ENCODE data around the gene RPL39.
A peak's percentile ranks its signal among the peaks of the same experiment; 100 is the strongest.
"Not testable (repeated sequence)": the region's sequence is repeated elsewhere in the genome, so short reads cannot be mapped to it uniquely, and the experiment has no call there.

RPL39 gene

DNA sequence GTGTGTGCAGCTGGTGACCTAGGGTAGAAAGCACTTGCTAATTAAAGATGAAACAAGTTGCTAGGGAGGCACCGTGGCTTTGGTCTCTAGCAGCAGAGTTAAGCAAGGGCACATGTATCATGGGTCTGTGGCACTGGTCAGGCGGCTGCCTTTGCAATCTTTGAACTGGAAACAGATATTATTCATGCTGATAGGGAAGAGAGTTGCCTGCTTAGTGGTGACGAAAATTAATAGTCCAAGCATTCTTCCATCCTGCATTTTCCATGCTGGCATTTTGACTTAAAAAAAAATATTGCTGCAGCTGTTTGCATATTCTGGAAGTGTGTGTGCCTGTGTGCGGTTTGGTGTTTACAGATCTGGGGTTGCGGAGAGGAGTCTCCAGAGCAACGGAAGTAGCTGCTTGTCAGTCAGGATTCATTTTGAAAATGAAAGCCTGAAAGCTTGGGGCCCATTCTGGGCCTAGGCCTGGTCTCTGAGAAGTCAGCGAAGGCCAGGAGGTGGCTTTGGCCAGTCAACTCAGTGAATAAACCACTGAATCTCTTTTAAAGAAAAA, 35.4 kb downstream of the RPL39 start:
- Histone ChIP-seq H3K27ac (ENCODE audit: low read depth, low read length) (peak overlapping the region; percentile 100), H3K36me3 (ENCODE audit: low read length) (no peaks in the 10 kb centered on the region), H3K27me3 (ENCODE audit: low read length) (no peaks in the 10 kb centered on the region), H3K4me2 (ENCODE audit: low read depth, low read length, poor library complexity, severe bottlenecking) (peak overlapping the region; percentile 81), H3K9ac (ENCODE audit: low read length) (peak overlapping the region; percentile 54), H3K9me2 (replicated peaks; ENCODE audit: insufficient read depth, low read length) (no peaks in the 10 kb centered on the region), H3K9me3 (ENCODE audit: insufficient read depth, low read length) (no peaks in the 10 kb centered on the region), H2AFZ (ENCODE audit: low read depth, low read length, severe bottlenecking) (no peak overlapping the region), H4K20me1 (ENCODE audit: low read depth, low read length) (no peaks in the 10 kb centered on the region), H3K79me2 (ENCODE audit: insufficient read depth, low read length) (no peaks in the 10 kb centered on the region), H3K4me3 (ENCODE audit: insufficient read depth, low read length, poor library complexity, severe bottlenecking) (peak overlapping the region; percentile 45), H3F3A (ENCODE audit: insufficient read depth) (peaks cover 36% of the 10 kb centered on the region)
- TF ChIP-seq CTCF (IDR thresholded peaks at IDR 0.05; ENCODE audit: insufficient read depth, low read length, poor library complexity, severe bottlenecking), result no peak
- no peak for TF ChIP-seq EZH2phosphoT487 (conservative IDR thresholded peaks at IDR 0.05; ENCODE audit: low read length)

DNA sequence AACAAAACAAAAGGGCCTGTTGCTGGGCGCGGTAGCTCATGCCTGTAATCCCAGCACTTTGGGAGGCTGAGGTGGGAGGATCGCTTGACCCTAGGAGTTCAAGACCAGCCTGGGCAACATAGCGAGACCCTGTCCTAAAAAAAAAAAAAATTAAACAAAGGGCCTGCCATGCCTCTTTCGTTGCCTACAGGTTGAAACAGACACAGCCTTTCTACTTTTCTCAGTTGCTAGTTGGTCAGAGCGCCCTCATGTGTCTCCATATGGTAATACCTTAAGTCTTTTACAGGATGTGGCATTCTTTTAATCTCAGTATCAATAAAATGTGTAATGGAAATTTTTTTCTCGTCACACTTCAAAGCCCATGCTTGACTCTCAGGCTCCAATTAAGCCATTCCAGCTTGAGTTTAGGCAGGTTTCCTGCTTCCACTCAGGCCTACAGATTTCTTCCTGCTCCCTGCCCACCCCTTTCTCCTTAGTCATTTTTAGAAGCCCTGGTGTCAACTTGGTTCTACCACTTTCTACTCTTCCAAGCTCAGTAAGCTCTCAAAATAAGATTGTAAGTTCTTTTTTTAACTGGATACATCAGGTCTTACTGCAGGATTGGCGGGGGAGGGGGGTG, 37.7 kb downstream of the RPL39 start:
- no peak overlapping the region for H3K9ac ChIP-seq (ENCODE audit: low read length)
- H3F3A ChIP-seq (ENCODE audit: insufficient read depth), result peaks cover 30% of the 10 kb centered on the region
- no peaks in the 10 kb centered on the region for H3K79me2 ChIP-seq (ENCODE audit: insufficient read depth, low read length)
- H3K36me3 ChIP-seq (ENCODE audit: low read length), result no peaks in the 10 kb centered on the region
- no peak overlapping the region for H3K4me2 ChIP-seq (ENCODE audit: low read depth, low read length, poor library complexity, severe bottlenecking)
- no peak overlapping the region for H2AFZ ChIP-seq (ENCODE audit: low read depth, low read length, severe bottlenecking)
- H3K27ac ChIP-seq (ENCODE audit: low read depth, low read length), result peak overlapping the region; percentile 100
- no peaks in the 10 kb centered on the region for H4K20me1 ChIP-seq (ENCODE audit: low read depth, low read length)
- no peak overlapping the region for H3K4me3 ChIP-seq (ENCODE audit: insufficient read depth, low read length, poor library complexity, severe bottlenecking)
- no peaks in the 10 kb centered on the region for H3K9me3 ChIP-seq (ENCODE audit: insufficient read depth, low read length)
- no peaks in the 10 kb centered on the region for H3K9me2 ChIP-seq (replicated peaks; ENCODE audit: insufficient read depth, low read length)
- H3K27me3 ChIP-seq (ENCODE audit: low read length), result no peaks in the 10 kb centered on the region
- TF ChIP-seq EZH2phosphoT487 (conservative IDR thresholded peaks at IDR 0.05; ENCODE audit: low read length) (no peak), CTCF (IDR thresholded peaks at IDR 0.05; ENCODE audit: insufficient read depth, low read length, poor library complexity, severe bottlenecking) (peak; percentile 23)

DNA sequence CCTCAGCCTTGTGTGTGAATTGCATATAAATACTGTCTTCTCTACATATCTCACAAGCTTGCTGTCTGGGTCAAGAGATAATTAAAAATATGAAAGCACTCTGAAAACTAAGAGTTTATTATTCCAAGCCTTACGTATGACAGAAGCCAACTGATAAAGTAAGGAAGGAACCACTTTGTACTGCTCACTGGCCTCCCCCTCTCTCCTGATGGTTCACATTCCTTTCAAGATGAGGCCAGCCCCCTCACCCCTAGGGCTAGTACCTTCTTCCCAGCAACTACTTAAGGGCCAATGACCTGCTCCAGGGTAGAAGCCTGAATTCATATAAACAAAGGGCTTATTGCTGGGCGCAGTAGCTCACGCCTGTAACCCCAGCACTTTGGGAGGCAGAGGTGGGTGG, 38.4 kb downstream of the RPL39 start:
- Histone ChIP-seq H3K9ac (ENCODE audit: low read length) (no peak overlapping the region), H3K79me2 (ENCODE audit: insufficient read depth, low read length) (no peaks in the 10 kb centered on the region), H3K9me2 (replicated peaks; ENCODE audit: insufficient read depth, low read length) (no peaks in the 10 kb centered on the region), H3K36me3 (ENCODE audit: low read length) (no peaks in the 10 kb centered on the region), H3K27ac (ENCODE audit: low read depth, low read length) (no peak overlapping the region), H3F3A (ENCODE audit: insufficient read depth) (peaks cover 30% of the 10 kb centered on the region), H4K20me1 (ENCODE audit: low read depth, low read length) (no peaks in the 10 kb centered on the region), H2AFZ (ENCODE audit: low read depth, low read length, severe bottlenecking) (no peak overlapping the region), H3K9me3 (ENCODE audit: insufficient read depth, low read length) (no peaks in the 10 kb centered on the region), H3K4me2 (ENCODE audit: low read depth, low read length, poor library complexity, severe bottlenecking) (no peak overlapping the region), H3K27me3 (ENCODE audit: low read length) (no peaks in the 10 kb centered on the region), H3K4me3 (ENCODE audit: insufficient read depth, low read length, poor library complexity, severe bottlenecking) (no peak overlapping the region)
- TF ChIP-seq CTCF (IDR thresholded peaks at IDR 0.05; ENCODE audit: insufficient read depth, low read length, poor library complexity, severe bottlenecking) (no peak), EZH2phosphoT487 (conservative IDR thresholded peaks at IDR 0.05; ENCODE audit: low read length) (no peak)

- H3K9me3 ChIP-seq (ENCODE audit: insufficient read depth, low read length); H3K27ac ChIP-seq (ENCODE audit: low read depth, low read length); H3K4me2 ChIP-seq (ENCODE audit: low read depth, low read length, poor library complexity, severe bottlenecking); H3K27me3 ChIP-seq (ENCODE audit: low read length); H4K20me1 ChIP-seq (ENCODE audit: low read depth, low read length); H3F3A ChIP-seq (ENCODE audit: insufficient read depth); H3K36me3 ChIP-seq (ENCODE audit: low read length); H2AFZ ChIP-seq (ENCODE audit: low read depth, low read length, severe bottlenecking); H3K79me2 ChIP-seq (ENCODE audit: insufficient read depth, low read length); H3K9ac ChIP-seq (ENCODE audit: low read length); H3K4me3 ChIP-seq (ENCODE audit: insufficient read depth, low read length, poor library complexity, severe bottlenecking); H3K9me2 ChIP-seq (replicated peaks; ENCODE audit: insufficient read depth, low read length): not testable (repeated sequence)
Observed at GRCh38 chrX:119750751-119751150, 40.7 kb downstream of the RPL39 start.

- not testable (repeated sequence) for H3K79me2 ChIP-seq (ENCODE audit: insufficient read depth, low read length); H3K9me3 ChIP-seq (ENCODE audit: insufficient read depth, low read length); H3K27me3 ChIP-seq (ENCODE audit: low read length); H3K4me3 ChIP-seq (ENCODE audit: insufficient read depth, low read length, poor library complexity, severe bottlenecking); H3F3A ChIP-seq (ENCODE audit: insufficient read depth); H3K36me3 ChIP-seq (ENCODE audit: low read length); H4K20me1 ChIP-seq (ENCODE audit: low read depth, low read length); H3K9ac ChIP-seq (ENCODE audit: low read length); H3K27ac ChIP-seq (ENCODE audit: low read depth, low read length); H3K9me2 ChIP-seq (replicated peaks; ENCODE audit: insufficient read depth, low read length); H3K4me2 ChIP-seq (ENCODE audit: low read depth, low read length, poor library complexity, severe bottlenecking); H2AFZ ChIP-seq (ENCODE audit: low read depth, low read length, severe bottlenecking)
Observed at GRCh38 chrX:119750131-119750530, 41.3 kb downstream of the RPL39 start.

All from SU-DHL-6 (cell line).